ENCODE data around the gene CRYGN.

CRYGN gene

DNA sequence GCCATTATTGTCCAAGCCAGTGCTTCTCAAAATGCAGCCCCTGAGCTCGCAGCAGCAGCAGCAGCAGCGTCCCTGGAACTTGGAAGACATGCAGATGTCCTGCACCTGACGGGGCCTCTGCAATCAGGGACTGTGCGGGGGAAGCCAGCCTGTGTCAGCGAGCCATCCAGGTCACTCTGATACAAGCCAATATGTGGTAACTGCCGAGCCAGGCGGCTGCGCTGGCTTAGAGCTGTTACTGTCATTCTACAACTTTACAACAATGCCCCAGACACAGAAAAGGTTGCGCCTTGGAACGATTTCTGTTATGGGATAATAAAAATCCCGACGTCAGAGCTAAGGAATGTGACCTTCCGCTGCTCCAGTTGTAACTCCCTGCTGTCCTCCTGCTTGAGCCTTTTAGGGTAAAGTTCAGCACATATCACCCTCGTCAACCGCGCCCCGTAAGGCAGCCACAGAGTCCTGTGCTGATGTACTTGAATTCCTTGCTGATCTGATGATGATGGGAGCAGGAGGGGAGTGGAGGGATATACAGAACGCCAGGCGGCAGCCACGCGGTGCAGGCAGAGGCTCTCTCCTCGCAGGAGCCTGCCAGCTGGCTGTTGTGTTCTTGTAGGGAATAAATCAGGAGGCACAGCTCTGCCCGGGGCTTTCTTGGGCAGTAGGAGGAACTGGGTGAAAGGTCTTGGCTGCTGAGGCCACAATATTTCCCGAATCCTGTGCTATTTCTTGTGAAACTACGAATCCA, 20.0 kb upstream of the CRYGN start:
- DNase-seq = no peak

DNA sequence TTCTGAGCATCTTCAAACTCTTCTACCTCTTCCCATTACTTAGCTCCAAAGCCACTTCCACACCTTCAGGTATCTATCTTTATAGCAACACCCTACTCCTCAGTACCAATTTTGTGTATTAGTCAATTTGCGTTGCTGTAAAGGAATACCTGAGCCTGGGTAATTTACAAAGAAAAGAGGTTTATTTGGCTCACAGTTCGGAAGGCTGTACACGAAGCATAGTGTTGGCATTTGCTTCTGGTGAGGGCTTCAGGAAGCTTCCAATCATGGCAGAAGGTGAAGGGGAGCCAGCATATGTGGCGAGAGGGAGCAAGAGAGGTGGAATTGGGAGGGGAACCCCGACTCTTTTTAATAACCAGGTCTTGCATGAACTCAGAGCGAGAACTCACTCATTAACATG, 17.6 kb upstream of the CRYGN start:
- DNase-seq = no peak

DNA sequence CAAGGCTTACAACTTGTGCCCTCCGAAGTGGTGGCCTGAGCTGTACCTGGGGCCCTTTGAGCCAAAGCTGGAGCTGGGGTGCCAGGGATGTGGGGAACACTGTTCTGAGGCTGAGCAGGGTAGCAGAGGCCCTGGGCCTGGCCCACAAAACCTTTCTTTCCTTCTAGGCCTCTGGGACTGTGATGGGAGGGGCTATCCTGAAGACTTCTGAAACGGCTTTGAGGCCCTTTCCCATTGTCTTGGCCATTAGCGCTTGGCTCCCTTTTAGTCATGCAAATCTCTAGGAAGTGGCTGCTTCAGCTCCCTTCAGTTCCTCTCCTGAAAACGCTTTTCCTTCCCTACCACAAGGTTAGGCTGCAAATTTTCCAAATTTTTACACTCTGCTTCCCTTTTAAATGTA, 16.8 kb upstream of the CRYGN start:
- no peak for DNase-seq

DNA sequence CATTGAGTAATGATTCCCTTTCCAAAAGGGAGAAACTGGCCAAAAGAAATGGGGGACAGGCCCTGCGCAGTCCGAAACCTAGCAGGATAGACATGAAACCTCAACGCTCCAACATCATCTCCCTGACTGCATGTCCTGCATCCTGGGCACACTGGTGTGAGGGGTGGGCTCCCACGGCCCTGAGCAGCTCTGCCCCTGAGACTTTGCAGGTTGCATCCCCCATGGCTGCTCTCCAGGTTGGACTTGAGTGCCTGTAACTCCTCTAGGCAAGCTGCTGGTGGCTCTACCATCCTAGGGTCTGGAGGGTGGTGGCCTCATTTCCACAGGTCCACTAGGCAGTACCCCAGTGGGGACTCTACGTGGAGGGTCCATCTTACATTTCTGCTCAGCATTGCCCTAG, 16.3 kb upstream of the CRYGN start:
- DNase-seq = no peak

DNA sequence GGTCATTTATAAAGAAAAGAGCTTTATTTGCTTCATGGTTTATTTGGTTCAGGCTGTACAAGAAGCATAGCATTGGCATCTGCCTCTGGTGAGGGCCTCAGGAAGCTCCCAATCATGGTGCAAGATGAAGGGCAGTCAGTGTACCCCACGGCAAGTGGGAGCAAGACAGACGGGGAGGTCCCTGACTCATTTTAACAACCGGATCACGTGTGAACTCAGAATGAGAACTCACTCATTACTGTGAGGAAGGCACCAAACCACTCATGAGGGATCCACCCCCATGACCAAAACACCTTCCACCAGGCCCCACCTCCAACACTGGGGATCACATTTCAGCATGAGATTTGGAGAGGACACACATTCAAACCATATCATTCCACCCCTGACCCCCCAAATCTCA, 15.7 kb upstream of the CRYGN start:
- no peak for DNase-seq

DNA sequence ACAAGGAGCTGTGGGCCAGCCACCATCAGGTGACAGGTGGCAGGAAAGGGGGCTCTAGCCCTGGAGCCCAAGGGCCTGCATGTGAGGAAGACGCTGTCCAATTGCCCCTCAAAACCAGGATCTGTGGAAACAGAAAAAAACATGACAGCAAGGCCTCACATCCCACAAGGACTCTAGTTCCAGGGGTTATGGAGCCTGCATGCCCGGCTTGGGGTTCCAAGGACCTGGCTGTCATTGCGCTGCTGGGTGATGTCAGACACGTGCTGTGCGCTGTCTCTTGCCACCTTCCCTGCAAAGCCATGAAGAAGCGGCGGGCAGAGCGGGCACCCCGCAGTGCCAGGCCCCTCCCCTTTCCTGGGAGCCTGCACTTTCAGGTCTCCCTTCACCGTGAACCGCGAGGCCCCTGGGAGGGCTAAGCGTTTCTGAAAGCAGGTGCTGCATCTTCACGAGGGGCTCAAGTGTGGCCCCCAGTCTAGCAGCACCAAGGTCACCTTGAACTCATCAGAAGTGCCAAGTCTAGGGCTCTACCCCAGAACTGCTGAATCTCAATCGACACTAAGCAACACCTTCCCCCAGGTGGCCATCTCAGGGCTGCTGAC, 15.1 kb upstream of the CRYGN start:
- no peak for DNase-seq

DNA sequence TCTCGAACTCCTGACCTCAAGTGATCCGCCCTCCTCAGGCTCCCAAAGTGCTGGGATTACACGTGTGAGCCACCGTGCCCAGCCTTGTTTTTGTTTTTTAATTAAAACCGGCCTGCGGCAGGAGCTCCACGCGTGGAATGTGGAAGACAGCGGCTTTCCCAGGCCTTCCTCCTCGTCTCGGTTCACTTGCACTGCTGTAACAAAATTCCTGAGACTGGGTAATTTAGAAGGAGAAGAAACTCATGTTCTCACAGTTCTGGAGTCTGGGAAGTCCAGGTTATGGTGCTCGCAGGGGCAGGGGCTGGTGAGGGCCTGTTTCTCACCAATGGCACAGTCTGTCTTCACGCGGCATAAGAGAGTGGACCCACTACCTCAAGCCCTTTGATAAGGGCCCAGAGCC, 14.4 kb upstream of the CRYGN start:
- DNase-seq = no peak

DNA sequence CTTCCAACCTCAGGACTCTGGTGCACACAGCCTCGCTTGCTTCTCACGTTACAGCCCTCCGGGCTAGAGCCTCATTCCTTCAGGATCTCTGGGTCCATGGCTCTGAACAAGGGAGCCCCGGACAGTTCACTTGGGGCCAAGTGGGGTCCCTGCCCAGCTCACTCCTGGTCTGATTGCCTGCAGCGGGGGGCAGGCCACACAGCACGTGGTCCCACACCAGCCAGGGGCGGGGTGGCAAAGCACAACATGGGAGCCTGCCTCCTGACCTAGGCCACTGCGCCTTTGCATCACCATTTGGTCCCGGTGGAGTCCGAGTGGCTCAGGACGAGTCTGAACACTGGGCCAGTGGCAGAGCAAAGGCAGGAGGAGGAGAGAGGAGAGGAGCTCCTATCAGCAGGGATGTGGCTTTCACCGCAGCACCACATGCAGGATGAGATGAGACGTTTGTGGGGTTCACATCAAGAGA, 13.4 kb upstream of the CRYGN start:
- no peak for DNase-seq

DNA sequence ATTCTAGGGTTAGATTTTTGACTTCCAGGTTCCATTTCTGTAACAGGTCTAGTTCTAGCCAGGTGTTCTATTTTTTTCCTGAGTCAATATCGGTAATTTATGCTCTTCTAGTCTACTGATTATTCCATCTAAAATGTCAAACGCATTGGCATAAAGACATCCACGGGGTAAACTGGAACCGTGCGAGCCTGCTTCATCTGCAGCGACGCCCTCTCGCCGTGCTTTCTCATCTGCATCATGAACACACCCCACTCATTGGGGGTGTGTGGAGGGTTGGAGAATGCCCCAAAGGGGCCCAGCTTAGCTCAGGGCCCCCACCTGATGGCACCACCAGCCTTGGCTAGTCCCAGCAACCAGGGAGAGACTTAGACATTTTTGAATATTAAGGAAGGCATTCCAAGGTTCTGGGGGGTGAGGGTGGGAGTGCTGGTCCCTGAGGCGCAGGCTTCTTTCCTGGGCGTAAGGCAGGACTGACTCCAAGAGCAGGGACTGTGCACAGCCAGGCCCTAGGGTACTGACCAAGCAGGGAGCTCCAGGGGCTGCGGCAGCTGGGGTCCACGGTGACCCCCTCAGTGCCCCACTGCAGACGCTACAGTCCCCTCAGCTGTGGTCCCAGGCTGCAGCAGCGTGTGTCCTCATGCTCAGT, 12.9 kb upstream of the CRYGN start:
- no peak for DNase-seq

DNA sequence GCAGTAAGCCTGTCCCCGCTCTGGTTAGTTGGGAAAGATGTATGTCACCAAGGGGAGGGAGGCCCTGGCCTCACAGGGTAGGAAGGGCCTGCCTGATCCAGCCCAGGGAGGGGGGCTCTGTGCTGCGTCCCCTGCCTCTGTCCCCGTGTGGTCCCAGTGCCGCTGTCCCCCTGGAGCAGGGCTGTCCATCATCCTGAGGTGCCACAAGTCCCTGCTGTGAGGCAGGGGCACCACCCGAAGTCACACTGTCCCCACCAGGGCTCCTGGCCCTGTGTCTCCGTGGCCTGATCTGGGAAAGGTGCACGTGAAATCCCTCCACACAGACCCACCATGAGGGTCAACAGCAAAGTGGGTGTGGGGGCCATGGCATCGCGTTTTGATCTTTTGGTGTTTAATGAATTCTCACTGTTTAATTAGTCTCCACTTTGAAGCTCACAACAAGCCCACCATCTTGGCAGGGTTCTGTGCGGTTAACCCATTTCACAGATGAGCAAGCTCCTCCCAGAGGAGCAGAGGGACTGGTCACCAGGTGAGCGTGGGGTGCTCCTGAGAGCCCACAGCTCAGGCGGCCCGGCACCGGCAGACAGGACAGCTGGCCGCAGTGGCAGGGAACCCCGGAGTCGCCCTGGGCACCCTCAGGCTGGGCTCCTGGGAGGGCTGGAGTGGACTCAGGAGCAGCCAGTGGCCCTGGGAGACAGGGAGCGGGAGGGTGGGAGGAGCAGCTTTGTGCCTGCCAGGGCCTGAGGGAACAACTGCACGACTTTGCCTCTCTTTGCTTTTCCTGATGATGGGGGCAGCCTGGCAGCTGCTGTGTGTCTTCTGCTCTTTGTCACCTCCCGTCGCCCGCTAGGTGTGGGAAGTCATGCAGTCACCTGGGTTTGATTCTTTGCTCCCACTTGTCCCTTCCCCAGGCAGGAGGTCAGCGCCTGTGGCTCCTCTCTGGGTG, 12.0 kb upstream of the CRYGN start:
- DNase-seq = no peak

DNA sequence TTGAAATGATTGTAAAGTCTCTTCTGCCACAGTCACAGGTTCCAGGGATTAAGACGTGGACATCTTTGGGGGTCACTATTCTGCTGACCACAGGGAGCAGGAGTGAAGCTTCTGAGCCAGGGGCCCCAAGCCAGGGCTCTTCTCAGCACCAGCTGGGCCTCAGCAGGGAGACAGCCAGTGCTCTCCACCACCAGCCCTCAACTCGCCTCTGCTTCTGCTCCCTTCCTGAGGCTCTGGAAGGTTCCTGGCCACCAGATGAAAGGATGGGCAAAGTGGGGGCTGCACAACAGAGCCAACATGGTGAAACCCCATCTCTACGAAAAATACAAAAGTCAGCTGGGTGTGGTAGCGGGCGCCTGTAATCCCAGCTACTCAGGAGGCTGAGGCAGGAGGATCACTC, 11.2 kb upstream of the CRYGN start:
- DNase-seq = no peak

DNA sequence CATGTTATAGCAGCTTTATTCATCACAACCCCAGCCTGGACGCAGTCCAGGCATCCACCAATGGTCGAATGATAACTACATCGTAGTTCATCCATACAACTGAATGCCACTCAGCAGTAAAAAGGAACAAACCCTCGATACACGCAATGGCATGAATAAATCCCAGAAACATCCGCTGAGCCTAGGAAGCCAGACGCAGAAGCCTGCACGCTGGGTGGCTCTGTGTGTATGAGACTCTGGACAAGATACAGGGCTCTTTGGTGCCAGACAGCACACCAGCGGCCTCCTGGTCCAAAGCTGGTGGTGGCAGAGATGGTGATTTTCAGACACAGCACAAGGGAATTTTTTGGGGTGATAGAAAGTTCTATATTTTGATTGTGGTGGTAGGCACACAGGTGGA, 10.0 kb upstream of the CRYGN start:
- no peak for DNase-seq

DNA sequence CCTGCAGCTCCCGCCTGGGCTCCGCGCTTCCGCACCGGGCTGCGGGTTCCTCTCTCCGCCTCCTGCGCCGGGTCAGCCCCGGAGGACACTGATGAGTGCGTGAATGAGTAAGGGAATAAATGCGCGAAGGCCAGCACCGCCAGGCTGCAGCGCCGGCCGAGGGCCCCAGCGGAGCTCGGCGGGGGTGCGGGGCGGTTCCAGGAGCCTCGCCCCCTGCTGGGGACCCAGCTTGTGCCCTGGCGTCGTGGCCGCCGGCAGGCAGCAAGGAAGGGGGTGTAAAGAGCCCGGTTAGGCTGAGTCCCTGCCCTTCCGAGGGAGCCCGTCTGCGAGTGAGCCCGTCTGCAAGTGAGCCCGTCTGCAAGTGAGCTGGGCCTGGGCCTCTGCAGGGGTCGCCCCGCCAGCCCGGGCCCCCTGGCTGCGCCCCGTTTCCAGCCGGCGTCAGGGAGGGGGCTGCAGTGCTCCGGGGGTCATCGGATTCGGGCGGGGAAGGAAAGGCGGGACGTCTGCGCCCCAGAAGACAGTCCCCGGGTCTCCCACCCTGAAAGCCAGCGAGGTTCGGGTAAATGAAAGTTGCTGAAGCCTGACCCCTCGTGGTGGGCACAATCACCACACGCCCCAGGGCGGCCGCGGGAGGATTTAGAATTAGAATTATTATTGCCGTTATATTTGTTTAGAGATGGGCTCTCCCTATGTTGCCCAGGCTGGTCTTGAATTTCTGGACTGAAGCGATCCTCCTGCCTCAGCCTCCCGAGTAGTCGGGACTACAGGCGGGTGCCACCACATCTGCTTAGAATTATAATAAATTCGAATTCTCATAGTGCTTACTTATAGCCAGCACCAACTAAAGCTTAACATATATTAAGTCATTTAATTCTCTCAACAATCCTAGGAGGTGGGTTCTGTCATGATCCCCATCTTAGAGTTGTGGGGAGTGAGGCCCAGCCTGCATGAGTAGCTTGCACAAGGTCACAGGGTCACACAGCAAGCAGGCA, 8.6 kb upstream of the CRYGN start:
- no peak for DNase-seq

DNA sequence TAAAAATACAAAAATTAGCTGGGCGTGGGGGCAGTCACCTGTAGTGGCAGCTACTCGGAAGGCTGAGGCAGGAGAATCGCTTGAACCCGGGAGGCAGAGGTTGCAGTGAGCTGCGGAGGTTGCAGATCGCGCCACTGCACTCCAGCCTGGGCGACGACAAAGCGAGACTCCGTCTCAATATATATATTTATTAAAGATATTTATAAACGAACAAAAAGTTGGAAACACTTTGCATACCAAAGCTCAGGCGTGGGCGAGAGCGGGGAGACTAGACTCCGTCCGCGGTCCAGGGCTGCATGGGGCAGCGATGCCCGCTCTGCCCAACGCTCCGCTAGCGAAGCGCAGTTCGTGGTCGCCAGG, 7.9 kb upstream of the CRYGN start:
- no peak for DNase-seq

DNA sequence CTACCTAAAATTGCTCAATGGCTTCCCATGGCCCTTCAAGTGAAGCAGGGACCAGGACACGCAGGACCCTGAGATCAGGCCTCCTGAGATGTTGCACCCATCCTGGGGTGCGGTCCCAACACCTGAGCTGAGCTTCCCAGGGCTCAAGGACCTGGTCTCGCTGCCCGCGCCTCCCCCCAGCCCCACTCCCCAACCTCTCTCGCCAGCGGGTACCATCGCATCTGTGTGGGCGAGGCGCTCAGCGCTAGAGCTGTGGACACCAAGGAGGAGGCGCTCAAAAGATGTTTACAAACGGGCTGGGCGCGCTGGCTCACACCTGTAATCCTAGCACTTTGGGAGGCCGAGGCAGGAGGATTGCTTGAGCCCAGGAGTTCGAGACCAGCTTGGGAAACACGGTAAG, 7.4 kb upstream of the CRYGN start:
- no peak for DNase-seq

DNA sequence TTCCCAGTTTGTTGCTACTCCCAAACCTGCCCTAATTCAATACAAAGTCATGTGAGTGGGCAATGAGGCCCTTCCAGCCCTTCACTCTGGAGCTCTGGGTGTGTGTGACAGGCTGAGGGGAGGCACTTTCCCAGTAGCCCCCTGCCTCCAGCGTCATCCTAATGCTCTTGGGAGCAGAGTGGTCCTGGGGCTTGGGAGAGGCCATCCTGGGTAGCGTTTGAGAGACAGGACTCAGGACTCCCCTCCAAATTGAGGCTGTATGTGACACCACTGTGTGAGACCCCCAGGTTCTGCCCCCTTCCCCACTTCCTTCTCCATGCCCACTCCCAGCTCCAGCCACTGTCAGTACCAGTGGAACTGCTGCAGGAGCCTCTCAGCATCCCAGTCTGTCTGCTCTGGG, 6.5 kb upstream of the CRYGN start:
- no peak for DNase-seq

DNA sequence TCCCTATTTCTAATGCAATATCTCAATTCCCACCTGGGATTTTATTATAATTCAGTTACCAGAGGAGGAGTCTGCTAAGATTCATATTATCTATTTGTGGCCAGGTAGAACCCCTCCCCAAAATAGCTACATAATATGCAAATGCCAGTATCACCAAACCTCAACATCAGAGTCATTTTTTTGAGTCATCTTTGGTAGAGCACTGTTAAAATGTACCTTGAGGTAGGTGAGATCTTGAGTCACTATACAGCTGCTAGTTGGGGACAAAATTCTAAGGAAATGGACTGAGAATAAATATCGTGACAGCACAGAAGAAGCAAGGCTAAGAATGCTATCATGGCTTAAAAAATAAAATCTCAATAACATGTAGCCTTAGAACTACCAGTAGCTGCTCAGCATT, 4.7 kb upstream of the CRYGN start:
- no peak for DNase-seq

DNA sequence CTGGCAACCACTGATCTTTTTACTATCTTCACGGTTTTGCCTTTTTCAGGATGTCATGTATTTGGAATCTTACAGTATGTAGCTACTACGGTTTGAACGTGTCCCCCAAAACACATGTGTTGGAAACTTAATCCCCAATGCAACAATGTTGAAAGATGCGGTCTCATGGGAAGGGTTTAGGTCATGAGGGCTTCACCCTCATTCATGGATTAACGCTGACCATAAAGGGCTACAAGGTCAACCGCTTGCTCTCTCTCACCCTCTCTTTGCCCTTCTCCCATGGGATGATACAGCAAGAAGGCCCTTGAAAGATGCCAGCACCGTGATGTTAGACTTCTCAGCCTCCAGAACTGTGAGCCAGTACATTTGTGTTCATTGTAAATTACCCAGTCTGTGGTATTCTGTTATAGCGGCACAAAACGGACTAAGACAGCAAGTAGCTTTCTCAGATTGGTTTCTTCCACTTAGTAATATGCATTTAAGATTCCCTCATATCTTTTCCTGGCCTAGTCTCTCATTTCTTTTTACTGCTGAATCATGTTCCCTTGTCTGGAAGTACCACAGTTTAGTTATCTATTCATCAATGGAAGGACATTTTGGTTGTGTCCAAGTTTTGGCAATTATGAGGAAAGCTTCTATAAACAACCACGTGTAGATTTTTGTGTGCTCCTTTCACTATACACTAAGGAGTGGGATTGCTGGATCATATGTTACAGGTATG, 3.0 kb upstream of the CRYGN start:
- DNase-seq = no peak

DNA sequence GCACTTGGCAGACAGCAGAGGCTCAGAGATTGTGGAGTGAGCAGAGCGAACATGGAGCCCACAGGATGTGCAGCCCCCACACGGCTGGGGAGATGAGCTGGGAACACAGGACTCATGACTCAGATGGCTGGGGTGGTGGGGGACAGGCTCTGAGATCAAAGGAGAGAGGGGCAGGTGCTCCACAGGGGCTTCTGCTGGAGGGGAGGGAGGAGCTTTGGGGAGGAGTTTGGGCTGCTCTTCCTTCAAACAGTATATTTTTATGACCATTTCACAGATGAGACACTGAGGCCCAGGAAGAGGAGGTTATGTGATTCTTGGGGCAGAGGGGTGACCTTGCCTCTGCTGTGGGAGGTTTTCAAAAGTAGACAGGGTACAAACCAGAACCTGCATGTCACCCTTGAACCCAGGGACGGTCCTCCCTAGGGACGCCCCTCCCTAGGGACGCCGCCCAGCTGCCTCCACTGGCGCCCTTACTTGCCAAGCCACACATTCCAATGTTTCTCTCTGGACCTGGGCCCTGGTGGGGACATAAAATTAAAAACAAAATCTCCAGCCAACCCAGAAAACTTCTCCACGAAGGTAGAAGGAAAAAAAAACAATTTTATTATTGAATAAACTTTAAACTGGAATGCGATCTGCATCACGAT, 981 bp upstream of the CRYGN start:
- no peak for DNase-seq

DNA sequence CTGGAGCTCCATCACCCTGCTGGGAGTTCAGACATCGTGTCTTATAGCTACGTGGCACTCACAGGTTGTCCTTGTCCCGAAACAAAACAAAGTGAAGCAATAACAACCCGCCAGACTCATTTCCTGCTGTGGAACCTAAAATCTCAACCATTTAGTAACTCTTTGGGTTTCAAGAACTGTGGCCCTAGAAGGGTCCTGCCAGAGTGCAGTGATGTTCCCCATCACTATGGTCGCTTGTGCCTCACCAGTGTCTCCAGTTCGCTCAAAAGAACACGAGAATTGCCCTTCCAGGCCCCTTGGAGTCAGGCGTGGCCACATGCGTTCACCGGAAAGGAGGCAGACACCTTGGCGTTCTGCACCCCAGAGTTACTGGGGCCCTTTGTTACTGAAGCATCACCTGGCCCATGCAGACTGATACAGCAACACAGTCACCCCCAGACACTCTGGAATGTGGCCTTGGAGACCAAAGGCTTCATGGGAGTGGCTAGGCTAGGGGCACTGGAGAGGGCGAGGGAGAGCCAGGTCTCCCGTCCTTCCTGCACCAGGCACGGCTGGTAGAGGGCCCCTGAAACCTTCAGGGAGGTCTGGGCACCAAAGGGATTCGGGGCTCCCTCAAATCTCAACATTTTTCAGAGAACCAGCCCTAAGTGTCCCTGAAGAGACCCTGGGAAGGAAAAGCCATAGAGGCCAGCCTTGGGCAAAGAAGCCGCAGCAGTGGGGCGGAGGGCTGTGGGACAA, 908 bp downstream of the CRYGN start:
- no peak for DNase-seq
